ENCODE results near the gene VPS8.

- TF ChIP-seq CTCF (IDR thresholded peaks at IDR 0.05) (no peak), TP53 (CRISPR knock-in tag; IDR thresholded peaks at IDR 0.05) (no peak), POLR2A (IDR thresholded peaks at IDR 0.05; ENCODE audit: low read length) (no peak), HDAC2 (IDR thresholded peaks at IDR 0.05) (no peak), EP300 (IDR thresholded peaks at IDR 0.05) (no peak), ZFP36 (IDR thresholded peaks at IDR 0.05; ENCODE audit: borderline replicate concordance, partially characterized antibody) (no peak), KDM5A (IDR thresholded peaks at IDR 0.05) (no peak), USF2 (IDR thresholded peaks at IDR 0.05) (no peak), JUNB (IDR thresholded peaks at IDR 0.05) (no peak), MAX (IDR thresholded peaks at IDR 0.05) (no peak)
Measured at GRCh38 chr3:184811034-184811433, 932 bp upstream of the VPS8 start.

All from A549 (cell line).